HCT116 (cell line): Measurements from ENCODE around the gene ETS2. TPM values are rescaled to one million over a fixed set of nuclear protein-coding genes. Genes with fewer than 3 reads are reported as not detected.

ENCODE experiments used
- ATAC-seq: fragments of 200-7000 bp; cut with Tn5 transposase; 2 replicates; pipeline ENCODE4 v1.9.1; 2020; ENCODE audit warnings: mild to moderate bottlenecking, moderate library complexity
- BruUV-seq: library from RNA; stranded (reverse); fragments of 400-500 nt; replicated peaks from 2 replicates; lab custom pipeline; 2021; lab: Mats Ljungman, UMichigan
- CTCF ChIA-PET: fragments of 300-600 bp; sonication (Branson Sonifier 250); formaldehyde crosslinking; loops from one replicate; lab custom pipeline; 2021; ENCODE audit warnings: antibody characterized with exemption; lab: Charles Lee
- POLR2A ChIA-PET: fragments of 300-600, 350-600 bp; sonication (Branson Sonifier 250); formaldehyde crosslinking; loops from one replicate; lab custom pipeline; 2021; ENCODE audit warnings: antibody characterized with exemption; lab: Charles Lee
- RAD21 ChIA-PET, 2 experiments: fragments of 300-600 bp; sonication (Branson Sonifier 250); formaldehyde crosslinking; loops; one replicate each; lab custom pipeline; 2023; ENCODE audit warnings: low total read pairs in 2 of 2; ENCODE audit not compliant: uncharacterized antibody in 2 of 2, unreplicated experiment in 2 of 2, low non-redundant PET in 1 of 2; lab: Charles Lee
- DNase-seq: peaks from one replicate; pipeline ENCODE4 v3.0.0-alpha.2; 2010; ENCODE audit warnings: low read depth, low spot score
- H2AFZ ChIP-seq: fragments of 200-600 bp; shearing (Covaris generic), sonication (generic); 2 replicates; pipeline ENCODE4 v1.6.1; 2017; ENCODE audit warnings: low read depth, mixed run types, mixed read lengths, antibody characterized with exemption, low read length; ENCODE audit not compliant: poor library complexity, severe bottlenecking
- H3K27ac ChIP-seq: 2 replicates; pipeline ENCODE4 v1.5.1; 2012; ENCODE audit warnings: low read depth, low read length
- H3K27me3 ChIP-seq: fragments of 200-600 bp; sonication (generic); 2 replicates; pipeline ENCODE4 v1.6.1; 2016; ENCODE audit warnings: mixed run types, low read length, mixed read lengths; ENCODE audit not compliant: insufficient read depth
- H3K36me3 ChIP-seq, 2 experiments: fragments of 200-500 bp in 1 of 2; fragments of 200-600 bp in 1 of 2; sonication (Bioruptor generic) in 1 of 2; sonication (generic) in 1 of 2; 2 replicates each; pipeline versions ENCODE4 v1.5.1 to v1.6.1; 2014 to 2016; ENCODE audit warnings: low read length in 2 of 2, inconsistent platforms in 1 of 2, mixed read lengths in 1 of 2, mixed run types in 1 of 2; ENCODE audit not compliant: insufficient read depth in 2 of 2, control insufficient read depth in 1 of 2
- H3K4me1 ChIP-seq, 2 experiments: fragments of 200-600 bp in 1 of 2; sonication (generic) in 1 of 2; 2 replicates each; pipeline versions ENCODE4 v1.5.1 to v1.6.1; 2012 to 2017; ENCODE audit warnings: low read length in 2 of 2, inconsistent platforms in 1 of 2, mild to moderate bottlenecking in 1 of 2, mixed read lengths in 1 of 2, mixed run types in 1 of 2, moderate library complexity in 1 of 2; ENCODE audit not compliant: insufficient read depth in 2 of 2, control insufficient read depth in 1 of 2
- H3K4me2 ChIP-seq: fragments of 200-600 bp; sonication (generic); 2 replicates; pipeline ENCODE4 v1.6.1; 2017; ENCODE audit warnings: mixed run types, low read length, mixed read lengths
- H3K4me3 ChIP-seq, 2 experiments: fragments of 200-600 bp in 1 of 2; sonication (generic) in 1 of 2; replicated peaks in 1 of 2; 2 replicates each; pipeline ENCODE4 v1.5.1; 2011 to 2016; ENCODE audit warnings: low read length in 2 of 2, control low read depth in 1 of 2, low read depth in 1 of 2, mild to moderate bottlenecking in 1 of 2, mixed read lengths in 1 of 2, mixed run types in 1 of 2
- H3K79me2 ChIP-seq: fragments of 200-600 bp; sonication (generic); 2 replicates; pipeline ENCODE4 v1.6.1; 2017; ENCODE audit warnings: mild to moderate bottlenecking, mixed run types, low read length, moderate library complexity, mixed read lengths; ENCODE audit not compliant: insufficient read depth
- H3K9ac ChIP-seq: fragments of 200-600 bp; sonication (generic); 2 replicates; pipeline ENCODE4 v1.6.1; 2016; ENCODE audit warnings: low read length, mixed read lengths
- H3K9me2 ChIP-seq: fragments of 200-600 bp; sonication (generic), shearing (Covaris generic); 2 replicates; pipeline ENCODE4 v1.6.1; 2017; ENCODE audit warnings: mixed run types, mild to moderate bottlenecking, moderate library complexity; ENCODE audit not compliant: insufficient read depth
- H3K9me3 ChIP-seq, 2 experiments: fragments of 200-500 bp in 1 of 2; fragments of 200-600 bp in 1 of 2; sonication (Bioruptor generic) in 1 of 2; sonication (generic) in 1 of 2; 2 replicates each; pipeline ENCODE4 v1.6.1; 2014 to 2017; ENCODE audit warnings: low read length in 2 of 2, mixed read lengths in 2 of 2, inconsistent platforms in 1 of 2, low read depth in 1 of 2, mild to moderate bottlenecking in 1 of 2, mixed run types in 1 of 2, moderate library complexity in 1 of 2; ENCODE audit not compliant: control insufficient read depth in 1 of 2, insufficient read depth in 1 of 2
- H4K20me1 ChIP-seq: fragments of 200-600 bp; sonication (generic), shearing (Covaris generic); 2 replicates; pipeline ENCODE4 v1.6.1; 2017; ENCODE audit warnings: mixed run types, mild to moderate bottlenecking, moderate library complexity; ENCODE audit not compliant: insufficient read depth
- EZH2phosphoT487 ChIP-seq: fragments of 200-600 bp; IDR thresholded peaks from 2 replicates; pipeline ENCODE4 v1.6.1; 2018; ENCODE audit warnings: antibody characterized with exemption, borderline replicate concordance
- intact Hi-C: fragments of 100-400 bp; cut with micrococcal nuclease; formaldehyde crosslinking; loops from 2 replicates; pipeline ENCODE4 v1.10.0; 2022
- total RNA-seq: library from RNA; stranded (reverse); gene quantifications from one replicate; pipeline ENCODE4 v1.2.1, GENCODE V29; 2021; ENCODE audit not compliant: unreplicated experiment
- TF ChIP-seq, protein P1 (sequence below): IDR thresholded peaks from 2 replicates; pipeline ENCODE4 v1.6.1; 2011; ENCODE audit warnings: mild to moderate bottlenecking, low read length, moderate library complexity; ENCODE audit not compliant: insufficient replicate concordance; ENCODE audit errors: extremely low read depth
- TF ChIP-seq, protein P2 (sequence below): IDR thresholded peaks from 2 replicates; pipeline ENCODE4 v1.6.1; 2012

ETS2 gene
- total RNA-seq, 1 experiment from 2014 or later, result 32.9 TPM

DNA sequence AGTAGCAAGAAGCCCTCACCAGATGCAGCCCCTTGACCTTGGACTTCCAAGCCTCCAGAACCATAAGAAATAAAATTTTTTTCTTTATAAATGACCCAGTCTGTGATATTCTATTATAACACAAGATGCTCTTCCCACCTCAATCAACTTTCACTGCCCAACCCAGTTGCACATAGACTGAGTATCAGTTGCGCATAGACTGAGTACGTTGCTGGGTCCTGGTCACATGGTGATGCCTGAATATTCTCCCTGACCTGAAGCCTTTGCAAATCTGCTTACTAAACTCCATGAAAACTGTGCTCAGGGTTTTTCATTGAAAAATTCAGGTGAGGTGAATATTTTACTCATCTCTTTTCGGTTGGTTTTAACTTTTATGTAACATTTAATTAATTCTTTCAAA lies 59.2 kb downstream of the ETS2 start:
- Histone ChIP-seq H3K4me1 (no peaks in the 10 kb centered on the region), H3K9ac (no peak overlapping the region), H3K79me2 (no peaks in the 10 kb centered on the region), H3K4me3 (no peak overlapping the region), H3K9me2 (no peaks in the 10 kb centered on the region), H3K36me3 (no peaks in the 10 kb centered on the region), H3K4me2 (no peak overlapping the region), H2AFZ (no peak overlapping the region), H3K27ac (no peak overlapping the region), H3K27me3 (no peaks in the 10 kb centered on the region), H3K9me3 (no peaks in the 10 kb centered on the region), H4K20me1 (no peaks in the 10 kb centered on the region)
- RAD21 ChIA-PET, result no interaction called here
- DNase-seq, result no peak
- TF ChIP-seq EZH2phosphoT487, result no peak
- TF ChIP-seq, protein P1, sequence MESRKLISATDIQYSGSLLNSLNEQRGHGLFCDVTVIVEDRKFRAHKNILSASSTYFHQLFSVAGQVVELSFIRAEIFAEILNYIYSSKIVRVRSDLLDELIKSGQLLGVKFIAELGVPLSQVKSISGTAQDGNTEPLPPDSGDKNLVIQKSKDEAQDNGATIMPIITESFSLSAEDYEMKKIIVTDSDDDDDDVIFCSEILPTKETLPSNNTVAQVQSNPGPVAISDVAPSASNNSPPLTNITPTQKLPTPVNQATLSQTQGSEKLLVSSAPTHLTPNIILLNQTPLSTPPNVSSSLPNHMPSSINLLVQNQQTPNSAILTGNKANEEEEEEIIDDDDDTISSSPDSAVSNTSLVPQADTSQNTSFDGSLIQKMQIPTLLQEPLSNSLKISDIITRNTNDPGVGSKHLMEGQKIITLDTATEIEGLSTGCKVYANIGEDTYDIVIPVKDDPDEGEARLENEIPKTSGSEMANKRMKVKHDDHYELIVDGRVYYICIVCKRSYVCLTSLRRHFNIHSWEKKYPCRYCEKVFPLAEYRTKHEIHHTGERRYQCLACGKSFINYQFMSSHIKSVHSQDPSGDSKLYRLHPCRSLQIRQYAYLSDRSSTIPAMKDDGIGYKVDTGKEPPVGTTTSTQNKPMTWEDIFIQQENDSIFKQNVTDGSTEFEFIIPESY, result no peak
- BruUV-seq, result no TSS peak
- intact Hi-C loops, result no loop called here
- no peak for ATAC-seq
- POLR2A ChIA-PET, result no interaction called here
- CTCF ChIA-PET, result no interaction called here

GRCh38 chr21:38869196-38869595 lies 63.5 kb downstream of the ETS2 start:
- intact Hi-C loops, result no loop called here
- Histone ChIP-seq H3K4me1 (no peaks in the 10 kb centered on the region), H3K79me2 (no peaks in the 10 kb centered on the region), H2AFZ (no peak overlapping the region), H3K4me3 (no peak overlapping the region), H3K4me2 (no peak overlapping the region), H3K9me2 (no peaks in the 10 kb centered on the region), H3K9ac (no peak overlapping the region), H3K36me3 (no peaks in the 10 kb centered on the region), H3K27me3 (no peaks in the 10 kb centered on the region), H3K9me3 (no peaks in the 10 kb centered on the region), H3K27ac (no peak overlapping the region), H4K20me1 (no peaks in the 10 kb centered on the region)
- RAD21 ChIA-PET, result no interaction called here
- no peak for DNase-seq
- TF ChIP-seq, protein P2, sequence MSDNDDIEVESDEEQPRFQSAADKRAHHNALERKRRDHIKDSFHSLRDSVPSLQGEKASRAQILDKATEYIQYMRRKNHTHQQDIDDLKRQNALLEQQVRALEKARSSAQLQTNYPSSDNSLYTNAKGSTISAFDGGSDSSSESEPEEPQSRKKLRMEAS, result no peak
- no peak for ATAC-seq
- BruUV-seq, result no TSS peak
- CTCF ChIA-PET, result no interaction called here
- POLR2A ChIA-PET, result no interaction called here
